ENCODE measurements around the gene AP2M1.

Gene AP2M1

GRCh38 chr3:184174646-184175492, at the start of gene AP2M1:
Gene AP2M1 (plus strand): TSS chr3:184174855. CDS start chr3:184176994, 2,139 bp downstream.
- H3K27ac ChIP-seq: peak within 1 kb of the TSS; percentile 71
- H2AFZ ChIP-seq: peak within 1 kb of the TSS; percentile 85
- H3K4me3 ChIP-seq (ENCODE audit: low read depth, low read length): peak within 1 kb of the TSS; percentile 77
- H3K4me1 ChIP-seq: peaks cover 12% of the 10 kb centered on the region
- no peaks in the 10 kb centered on the region for H3K36me3 ChIP-seq (ENCODE audit: control insufficient read depth, insufficient read depth, low read length)
- H3K9me3 ChIP-seq (ENCODE audit: control insufficient read depth, low read length): no peaks in the 10 kb centered on the region
- TF ChIP-seq, protein P1, sequence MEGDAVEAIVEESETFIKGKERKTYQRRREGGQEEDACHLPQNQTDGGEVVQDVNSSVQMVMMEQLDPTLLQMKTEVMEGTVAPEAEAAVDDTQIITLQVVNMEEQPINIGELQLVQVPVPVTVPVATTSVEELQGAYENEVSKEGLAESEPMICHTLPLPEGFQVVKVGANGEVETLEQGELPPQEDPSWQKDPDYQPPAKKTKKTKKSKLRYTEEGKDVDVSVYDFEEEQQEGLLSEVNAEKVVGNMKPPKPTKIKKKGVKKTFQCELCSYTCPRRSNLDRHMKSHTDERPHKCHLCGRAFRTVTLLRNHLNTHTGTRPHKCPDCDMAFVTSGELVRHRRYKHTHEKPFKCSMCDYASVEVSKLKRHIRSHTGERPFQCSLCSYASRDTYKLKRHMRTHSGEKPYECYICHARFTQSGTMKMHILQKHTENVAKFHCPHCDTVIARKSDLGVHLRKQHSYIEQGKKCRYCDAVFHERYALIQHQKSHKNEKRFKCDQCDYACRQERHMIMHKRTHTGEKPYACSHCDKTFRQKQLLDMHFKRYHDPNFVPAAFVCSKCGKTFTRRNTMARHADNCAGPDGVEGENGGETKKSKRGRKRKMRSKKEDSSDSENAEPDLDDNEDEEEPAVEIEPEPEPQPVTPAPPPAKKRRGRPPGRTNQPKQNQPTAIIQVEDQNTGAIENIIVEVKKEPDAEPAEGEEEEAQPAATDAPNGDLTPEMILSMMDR (IDR thresholded peaks at IDR 0.05): no peak
- peak within 1 kb of the TSS; percentile 92 for H3K4me2 ChIP-seq (ENCODE audit: low read length)
- peak within 1 kb of the TSS; percentile 90 for H3K9ac ChIP-seq
- no peaks in the 10 kb centered on the region for H3K27me3 ChIP-seq (ENCODE audit: control insufficient read depth, insufficient read depth, low read length)
- peaks cover 21% of the 10 kb centered on the region for H3K79me2 ChIP-seq

GRCh38 chr3:184126006-184126405, 48.6 kb upstream of the AP2M1 start:
- H3K9ac ChIP-seq: no peak overlapping the region
- no peaks in the 10 kb centered on the region for H3K9me3 ChIP-seq (ENCODE audit: control insufficient read depth, low read length)
- H3K27me3 ChIP-seq (ENCODE audit: control insufficient read depth, insufficient read depth, low read length): no peaks in the 10 kb centered on the region
- H3K36me3 ChIP-seq (ENCODE audit: control insufficient read depth, insufficient read depth, low read length): no peaks in the 10 kb centered on the region
- no peak overlapping the region for H2AFZ ChIP-seq
- no peaks in the 10 kb centered on the region for H3K79me2 ChIP-seq
- no peaks in the 10 kb centered on the region for H3K4me1 ChIP-seq
- no peak overlapping the region for H3K27ac ChIP-seq
- H3K4me3 ChIP-seq (ENCODE audit: low read depth, low read length): no peak overlapping the region
- TF ChIP-seq, protein P1 (IDR thresholded peaks at IDR 0.05): no peak
- no peak overlapping the region for H3K4me2 ChIP-seq (ENCODE audit: low read length)

GRCh38 chr3:184129012-184129411, 45.6 kb upstream of the AP2M1 start:
- Histone ChIP-seq H3K9ac (no peak overlapping the region), H3K4me2 (ENCODE audit: low read length) (no peak overlapping the region), H3K36me3 (ENCODE audit: control insufficient read depth, insufficient read depth, low read length) (no peaks in the 10 kb centered on the region), H3K27me3 (ENCODE audit: control insufficient read depth, insufficient read depth, low read length) (no peaks in the 10 kb centered on the region), H2AFZ (no peak overlapping the region), H3K27ac (no peak overlapping the region), H3K9me3 (ENCODE audit: control insufficient read depth, low read length) (no peaks in the 10 kb centered on the region), H3K4me1 (no peaks in the 10 kb centered on the region), H3K79me2 (no peaks in the 10 kb centered on the region), H3K4me3 (ENCODE audit: low read depth, low read length) (no peak overlapping the region)
- TF ChIP-seq, protein P1 (IDR thresholded peaks at IDR 0.05): no peak

- no peak overlapping the region for H3K27ac ChIP-seq
- H3K4me1 ChIP-seq: peaks cover 12% of the 10 kb centered on the region
- H3K9ac ChIP-seq: no peak overlapping the region
- H2AFZ ChIP-seq: no peak overlapping the region
- TF ChIP-seq, protein P1 (IDR thresholded peaks at IDR 0.05): no peak
- no peak overlapping the region for H3K4me3 ChIP-seq (ENCODE audit: low read depth, low read length)
- no peaks in the 10 kb centered on the region for H3K27me3 ChIP-seq (ENCODE audit: control insufficient read depth, insufficient read depth, low read length)
- H3K79me2 ChIP-seq: peaks cover 19% of the 10 kb centered on the region
- H3K9me3 ChIP-seq (ENCODE audit: control insufficient read depth, low read length): no peaks in the 10 kb centered on the region
- H3K36me3 ChIP-seq (ENCODE audit: control insufficient read depth, insufficient read depth, low read length): no peaks in the 10 kb centered on the region
- H3K4me2 ChIP-seq (ENCODE audit: low read length): no peak overlapping the region
Measured at GRCh38 chr3:184132945-184133344, 41.7 kb upstream of the AP2M1 start.

Data from parathyroid adenoma (tissue), 2 donors.